ENCODE results near the gene BRIX1. TPM values are rescaled to one million over a fixed set of nuclear protein-coding genes. Genes with fewer than 3 reads are reported as not detected.

BRIX1 gene
- total and polyA plus RNA-seq, 9 of the 15 experiments (the other 6 are each of a cell fraction or from before 2014, with no cell fraction given), result 115 to 193 (median 159) TPM

DNA sequence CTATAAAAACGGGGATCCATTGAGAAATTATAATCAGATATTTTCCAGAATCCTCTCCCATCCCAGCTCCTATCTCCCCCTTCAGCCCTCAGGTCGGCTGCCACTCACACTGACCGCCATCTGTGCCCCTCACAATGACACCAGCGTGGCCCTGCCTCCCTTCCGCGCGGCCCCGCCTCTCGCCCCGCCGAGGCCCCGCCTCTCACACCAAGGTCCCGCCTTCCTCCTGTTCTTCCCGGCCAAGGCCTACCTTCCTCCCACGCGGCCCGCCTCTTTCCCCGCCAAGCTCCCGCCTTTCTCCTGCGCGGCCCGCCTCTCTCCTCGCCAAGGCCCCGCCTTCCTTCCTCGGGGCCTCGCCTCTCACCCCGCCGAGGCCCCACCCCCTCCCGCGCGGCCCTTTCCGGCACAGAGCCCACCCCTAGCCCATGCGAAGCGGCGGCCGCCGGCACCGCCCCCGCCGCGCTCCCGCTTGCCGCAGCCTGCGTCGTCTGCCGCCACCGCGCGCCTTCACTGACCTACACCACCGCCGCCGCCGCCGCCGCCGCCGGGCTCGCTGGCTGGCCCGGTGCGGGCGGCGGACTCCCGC is 13.7 kb downstream of the BRIX1 start, which contains the start of gene DNAJC21 (continued):
- TF ChIP-seq, protein P1, sequence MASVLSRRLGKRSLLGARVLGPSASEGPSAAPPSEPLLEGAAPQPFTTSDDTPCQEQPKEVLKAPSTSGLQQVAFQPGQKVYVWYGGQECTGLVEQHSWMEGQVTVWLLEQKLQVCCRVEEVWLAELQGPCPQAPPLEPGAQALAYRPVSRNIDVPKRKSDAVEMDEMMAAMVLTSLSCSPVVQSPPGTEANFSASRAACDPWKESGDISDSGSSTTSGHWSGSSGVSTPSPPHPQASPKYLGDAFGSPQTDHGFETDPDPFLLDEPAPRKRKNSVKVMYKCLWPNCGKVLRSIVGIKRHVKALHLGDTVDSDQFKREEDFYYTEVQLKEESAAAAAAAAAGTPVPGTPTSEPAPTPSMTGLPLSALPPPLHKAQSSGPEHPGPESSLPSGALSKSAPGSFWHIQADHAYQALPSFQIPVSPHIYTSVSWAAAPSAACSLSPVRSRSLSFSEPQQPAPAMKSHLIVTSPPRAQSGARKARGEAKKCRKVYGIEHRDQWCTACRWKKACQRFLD (CRISPR knock-in tag; IDR thresholded peaks at IDR 0.05), result 0 out of 2 replicates have a peak, but pooled peaks have one; percentile 52

DNA sequence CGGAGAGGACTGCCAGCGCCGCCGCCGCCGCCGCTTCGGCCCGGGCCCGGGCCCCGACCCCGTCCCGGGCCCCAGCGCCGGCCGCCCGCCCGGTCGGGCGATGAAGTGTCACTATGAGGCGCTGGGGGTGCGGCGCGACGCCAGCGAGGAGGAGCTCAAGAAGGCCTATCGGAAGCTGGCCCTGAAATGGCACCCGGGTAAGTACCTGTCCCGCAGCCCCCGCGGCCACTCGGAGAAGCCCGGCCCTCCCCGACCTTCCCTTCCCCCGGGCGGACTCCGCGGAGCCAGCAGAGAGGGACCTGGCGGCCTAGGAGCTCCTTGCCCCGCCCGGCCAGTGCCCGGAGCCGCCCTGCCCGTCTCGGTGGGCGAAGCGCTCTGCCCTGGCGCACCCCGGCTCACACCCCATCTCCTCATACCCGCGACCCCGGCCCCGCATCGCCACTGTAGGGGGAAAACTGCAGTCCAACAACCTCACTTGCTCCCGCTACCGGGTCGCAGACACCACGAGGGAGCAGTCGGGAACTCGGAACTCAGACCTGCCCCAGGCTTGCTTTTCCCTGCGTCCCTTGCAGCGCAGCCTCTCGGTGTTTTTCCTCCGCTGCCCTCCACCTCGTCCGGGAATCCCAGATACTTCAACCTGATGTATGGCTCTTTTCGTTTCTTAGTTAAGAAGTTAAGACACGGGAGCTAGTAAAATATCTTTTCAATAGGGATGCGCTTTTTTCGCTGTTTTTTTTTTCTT is 14.4 kb downstream of the BRIX1 start:
- Histone ChIP-seq H3K27ac (ENCODE audit: extremely low read depth, low read depth, low read length) (peak overlapping the region; percentile 85), H3K9ac (ENCODE audit: insufficient read depth in 1 of 2, low read depth in 2 of 2, low read length in 2 of 2) (peak overlapping the region; percentile 76 to 97), H3K27me3 (ENCODE audit: control insufficient read depth in 2 of 2, insufficient read depth in 2 of 2, low read length in 2 of 2) (no peaks in the 10 kb centered on the region), H3K4me2 (ENCODE audit: insufficient read depth, low read length) (peak overlapping the region; percentile 94), H3K36me3 (ENCODE audit: control insufficient read depth, insufficient read depth, low read length) (peaks cover 62% of the 10 kb centered on the region), H3K9me1 (ENCODE audit: control insufficient read depth, insufficient read depth, low read length) (no peaks in the 10 kb centered on the region), H3K4me1 (replicated peaks in 1 of 2; ENCODE audit: control insufficient read depth in 2 of 2, insufficient read depth in 2 of 2, low read length in 2 of 2) (peaks cover 9 to 18% of the 10 kb centered on the region in 2 experiments; a peak in 4 of 5 replicates), H4K20me1 (replicated peaks; ENCODE audit: control insufficient read depth, insufficient read depth, low read length) (no peaks in the 10 kb centered on the region), H3K9me3 (replicated peaks; ENCODE audit: control insufficient read depth, insufficient read depth, low read depth, low read length) (no peaks in the 10 kb centered on the region), H3K79me2 (ENCODE audit: control insufficient read depth, insufficient read depth, low read length) (peaks cover 75% of the 10 kb centered on the region), H2AFZ (ENCODE audit: low read depth, low read length) (peak overlapping the region; percentile 82), H3K4me3 (peak overlapping the region; percentile 84)
- FAIRE-seq (no peak), DNase-seq (ENCODE audit: extremely low read depth in 1 of 4, low spot score in 3 of 4) (peak; percentile 80 to 90 (median 83)), ATAC-seq (peak; percentile 70)
- intact Hi-C loops (cut with micrococcal nuclease), result loop anchor here (1.0 kb wide), 1 partner anchor 15 kb away; the partner anchor contains the start of genes BRIX1 and RAD1
- POLR2A ChIA-PET, result interaction anchor here (0.5 to 3.7 kb wide), 19 partner anchors 10 to 1927 kb away, joined by 3 to 67 read pairs (median 3); partner anchors contain the start of genes BRIX1 and RAD1
- CTCF ChIA-PET (ENCODE audit: low intra/inter-chr PET ratio), result no interaction called here
- under 1% methylated on average over 54 of the region's 70 CpGs for WGBS (ENCODE audit: insufficient coverage, low coverage, missing lambda C conversion rate)
- BruUV-seq (replicated peaks), result no TSS peak
- in situ Hi-C loops (cut with MboI), result no loop called here
- TF ChIP-seq ATF1 (CRISPR knock-in tag; IDR thresholded peaks at IDR 0.05) (no peak), ATF1 (tag; IDR thresholded peaks at IDR 0.05) (peak; percentile 29), TEAD1 (CRISPR knock-in tag; IDR thresholded peaks at IDR 0.05) (peak in 1 of 2 experiments; percentile 50; a peak in 1 of 4 replicates), TAF7 (tag; IDR thresholded peaks at IDR 0.05) (no peak), ZNF165 (CRISPR knock-in tag; IDR thresholded peaks at IDR 0.05; ENCODE audit: borderline replicate concordance) (0 out of 2 replicates have a peak, but pooled peaks have one; percentile 50), CHD1 (IDR thresholded peaks at IDR 0.05; ENCODE audit: low read length) (peak; percentile 70), NR2C2 (CRISPR knock-in tag; IDR thresholded peaks at IDR 0.05) (no peak), NR2C2 (tag; IDR thresholded peaks at IDR 0.05) (peak; percentile 10; the same call in 1 of the 2 replicates), HDAC2 (IDR thresholded peaks at IDR 0.05) (peak; percentile 23; the same call in 1 of the 2 replicates), SOX6 (IDR thresholded peaks at IDR 0.05) (no peak), GABPB1 (CRISPR knock-in tag; IDR thresholded peaks at IDR 0.05) (peak; percentile 14; the same call in 1 of the 2 replicates), NFIC (IDR thresholded peaks at IDR 0.05) (0 out of 2 replicates have a peak, but pooled peaks have one; percentile 14), ZEB2 (IDR thresholded peaks at IDR 0.05) (0 out of 2 replicates have a peak, but pooled peaks have one; percentile 14)
- TF ChIP-seq, protein P2, sequence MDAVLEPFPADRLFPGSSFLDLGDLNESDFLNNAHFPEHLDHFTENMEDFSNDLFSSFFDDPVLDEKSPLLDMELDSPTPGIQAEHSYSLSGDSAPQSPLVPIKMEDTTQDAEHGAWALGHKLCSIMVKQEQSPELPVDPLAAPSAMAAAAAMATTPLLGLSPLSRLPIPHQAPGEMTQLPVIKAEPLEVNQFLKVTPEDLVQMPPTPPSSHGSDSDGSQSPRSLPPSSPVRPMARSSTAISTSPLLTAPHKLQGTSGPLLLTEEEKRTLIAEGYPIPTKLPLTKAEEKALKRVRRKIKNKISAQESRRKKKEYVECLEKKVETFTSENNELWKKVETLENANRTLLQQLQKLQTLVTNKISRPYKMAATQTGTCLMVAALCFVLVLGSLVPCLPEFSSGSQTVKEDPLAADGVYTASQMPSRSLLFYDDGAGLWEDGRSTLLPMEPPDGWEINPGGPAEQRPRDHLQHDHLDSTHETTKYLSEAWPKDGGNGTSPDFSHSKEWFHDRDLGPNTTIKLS (IDR thresholded peaks at IDR 0.05; ENCODE audit: borderline replicate concordance, low read depth), result no peak
- TF ChIP-seq, protein P3, sequence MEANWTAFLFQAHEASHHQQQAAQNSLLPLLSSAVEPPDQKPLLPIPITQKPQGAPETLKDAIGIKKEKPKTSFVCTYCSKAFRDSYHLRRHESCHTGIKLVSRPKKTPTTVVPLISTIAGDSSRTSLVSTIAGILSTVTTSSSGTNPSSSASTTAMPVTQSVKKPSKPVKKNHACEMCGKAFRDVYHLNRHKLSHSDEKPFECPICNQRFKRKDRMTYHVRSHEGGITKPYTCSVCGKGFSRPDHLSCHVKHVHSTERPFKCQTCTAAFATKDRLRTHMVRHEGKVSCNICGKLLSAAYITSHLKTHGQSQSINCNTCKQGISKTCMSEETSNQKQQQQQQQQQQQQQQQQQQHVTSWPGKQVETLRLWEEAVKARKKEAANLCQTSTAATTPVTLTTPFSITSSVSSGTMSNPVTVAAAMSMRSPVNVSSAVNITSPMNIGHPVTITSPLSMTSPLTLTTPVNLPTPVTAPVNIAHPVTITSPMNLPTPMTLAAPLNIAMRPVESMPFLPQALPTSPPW (CRISPR knock-in tag; IDR thresholded peaks at IDR 0.05), result peak; percentile 84

Data from K562 (cell line).